ENCODE data around the gene ERRFI1.

The ERRFI1 gene

DNA sequence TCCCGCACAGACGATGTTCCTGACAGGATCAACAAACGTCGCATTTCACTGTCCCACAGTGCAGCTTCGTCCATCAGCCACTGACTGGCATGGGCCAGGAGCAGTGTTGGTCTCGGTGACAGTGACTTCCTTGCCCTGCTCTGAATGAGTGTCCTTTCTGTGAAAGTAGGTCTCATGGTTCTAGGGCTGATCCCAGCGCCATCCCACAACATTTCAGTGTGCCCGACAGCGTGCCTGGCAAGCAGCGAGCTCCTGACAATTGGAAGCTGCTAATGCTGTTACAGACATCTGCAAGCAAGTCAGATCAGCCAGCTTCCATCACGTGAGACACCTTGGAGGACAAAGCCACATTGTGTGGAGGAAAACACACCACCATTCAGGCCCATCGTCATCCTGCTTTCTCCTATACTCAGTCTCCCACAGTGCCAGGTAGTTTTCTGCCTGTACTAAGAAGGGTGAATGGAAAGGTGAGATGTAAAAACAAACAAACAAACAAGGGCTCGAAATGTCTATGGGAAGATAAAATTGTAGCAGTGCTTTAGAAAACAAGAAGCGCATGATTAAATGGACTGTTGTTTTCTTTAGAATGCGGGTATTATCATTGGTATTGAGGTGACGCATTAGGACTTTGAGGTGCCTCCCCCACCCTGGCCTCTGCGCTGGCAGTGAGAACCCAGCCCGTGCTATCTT, 21.9 kb downstream of the ERRFI1 start:
- no peak for DNase-seq (ENCODE audit: low read depth in 1 of 2, low spot score in 1 of 2)

DNA sequence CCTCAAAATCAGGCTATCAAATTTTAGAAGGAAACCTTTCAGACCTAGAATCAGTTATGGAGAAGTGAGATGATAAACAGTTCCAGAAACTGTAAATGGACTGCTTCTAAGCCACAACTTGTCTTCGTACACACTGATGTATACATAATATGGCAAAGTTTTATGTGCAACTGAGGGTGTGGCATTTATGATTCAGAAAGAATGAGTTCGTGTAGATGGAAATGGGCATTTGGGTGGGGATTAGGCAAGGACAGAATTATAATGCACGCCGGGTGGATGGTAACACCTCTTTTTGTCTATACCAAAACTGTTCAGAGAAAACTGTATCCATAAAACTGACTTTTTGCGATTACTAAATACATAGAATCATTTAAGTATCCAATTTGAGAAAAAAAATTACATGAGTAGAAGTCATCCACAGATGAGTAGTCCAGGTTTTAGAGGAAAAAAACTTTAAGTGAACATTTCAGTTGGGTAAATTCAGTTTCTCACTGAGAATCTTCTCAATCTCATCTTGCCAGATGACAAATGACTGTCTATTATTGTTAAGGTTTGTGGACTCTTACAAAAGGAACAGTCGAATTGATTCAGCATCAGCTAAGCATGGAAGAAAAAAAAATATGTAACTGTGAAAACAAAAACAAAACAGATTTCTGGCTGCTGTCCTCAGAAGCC, 22.5 kb downstream of the ERRFI1 start:
- no peak for DNase-seq (ENCODE audit: low read depth in 1 of 2, low spot score in 1 of 2)

DNA sequence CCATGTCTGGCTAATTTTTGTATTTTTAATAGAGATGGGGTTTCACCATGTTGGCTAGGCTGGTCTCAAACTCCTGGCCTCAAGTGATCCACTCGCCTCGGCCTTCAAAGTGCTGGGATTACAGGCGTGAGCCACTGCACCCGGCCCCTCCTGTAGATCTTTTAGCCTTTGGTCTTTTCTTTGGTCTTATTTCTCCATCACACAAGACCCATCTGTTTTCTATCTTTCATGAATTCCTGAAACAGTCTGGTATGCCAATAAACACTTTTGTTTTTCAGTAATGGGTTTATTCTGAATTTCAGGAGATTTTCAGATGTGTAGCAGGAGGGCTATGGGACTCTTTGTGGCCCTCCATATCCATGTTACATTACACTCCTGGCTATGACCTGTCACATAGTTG, 23.2 kb downstream of the ERRFI1 start:
- no peak for DNase-seq (ENCODE audit: low read depth in 1 of 2, low spot score in 1 of 2)

DNA sequence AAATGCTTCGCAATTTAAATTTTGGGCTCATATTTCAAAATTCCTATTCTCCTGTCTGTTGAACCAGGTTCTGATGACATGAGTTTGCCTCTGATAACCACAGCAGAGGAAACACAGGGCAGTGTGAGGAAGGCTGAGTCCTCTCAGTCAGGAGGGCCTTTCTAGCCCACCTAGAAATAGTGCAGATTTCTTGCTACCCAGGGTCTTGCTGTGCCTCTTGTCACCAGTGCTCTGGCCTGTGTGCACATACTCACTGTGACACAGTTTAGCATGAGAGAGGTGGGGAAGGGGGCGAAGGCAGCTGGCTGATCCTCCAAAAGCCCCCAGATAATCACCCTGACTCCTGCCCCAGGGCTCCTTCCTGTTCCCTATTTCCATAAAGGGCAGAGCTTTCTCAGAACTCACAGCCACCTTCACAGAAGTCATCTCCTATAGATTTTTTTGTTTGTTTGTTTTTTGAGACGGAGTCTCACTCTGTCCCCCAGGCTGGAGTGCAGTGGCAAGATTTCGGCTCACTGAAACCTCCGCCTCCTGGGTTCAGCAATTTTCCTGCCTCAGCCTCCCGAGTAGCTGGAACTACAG, 23.7 kb downstream of the ERRFI1 start:
- no peak for DNase-seq (ENCODE audit: low read depth in 1 of 2, low spot score in 1 of 2)

DNA sequence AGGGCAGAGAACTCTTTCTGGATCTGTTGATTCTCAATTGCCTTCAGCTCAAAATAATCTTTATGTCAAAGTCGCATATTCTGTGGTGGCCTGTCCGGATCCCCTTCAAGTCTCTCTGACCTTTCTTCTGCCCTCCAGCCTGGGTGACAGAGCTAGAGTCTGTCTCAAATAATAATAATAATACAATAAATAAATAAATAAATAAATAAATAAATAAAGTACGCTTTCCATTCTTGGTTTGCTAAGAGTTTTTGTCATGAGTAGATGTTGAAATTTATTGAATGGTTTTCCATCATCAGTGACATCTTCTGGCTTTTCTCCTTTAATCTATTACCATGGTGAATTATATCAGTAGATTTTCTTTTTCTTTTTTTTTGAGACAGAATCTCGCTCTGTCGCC, 30.7 kb downstream of the ERRFI1 start:
- no peak for DNase-seq (ENCODE audit: low read depth in 1 of 2, low spot score in 1 of 2)

DNA sequence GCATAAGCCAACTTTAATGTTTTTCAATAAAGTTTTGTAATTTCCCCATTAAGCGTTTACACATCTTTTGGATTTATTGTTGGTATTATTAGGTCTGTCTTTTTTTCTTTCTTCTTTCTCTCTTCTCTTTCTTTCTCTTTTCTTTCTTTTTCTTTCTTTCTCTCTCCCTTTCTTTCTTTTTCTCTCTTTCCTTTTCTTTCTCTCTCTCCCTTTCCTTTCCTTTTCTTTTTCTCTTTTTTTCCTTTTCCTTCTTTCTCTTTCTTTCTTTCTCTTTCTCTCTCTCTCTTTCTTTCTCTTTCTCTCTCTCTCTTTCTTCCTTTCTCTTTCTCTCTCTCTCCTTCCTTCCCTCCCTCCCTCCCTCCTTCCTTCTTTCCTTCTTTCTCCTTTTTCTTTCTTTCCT, 31.3 kb downstream of the ERRFI1 start:
- no peak for DNase-seq (ENCODE audit: low read depth in 1 of 2, low spot score in 1 of 2)

DNA sequence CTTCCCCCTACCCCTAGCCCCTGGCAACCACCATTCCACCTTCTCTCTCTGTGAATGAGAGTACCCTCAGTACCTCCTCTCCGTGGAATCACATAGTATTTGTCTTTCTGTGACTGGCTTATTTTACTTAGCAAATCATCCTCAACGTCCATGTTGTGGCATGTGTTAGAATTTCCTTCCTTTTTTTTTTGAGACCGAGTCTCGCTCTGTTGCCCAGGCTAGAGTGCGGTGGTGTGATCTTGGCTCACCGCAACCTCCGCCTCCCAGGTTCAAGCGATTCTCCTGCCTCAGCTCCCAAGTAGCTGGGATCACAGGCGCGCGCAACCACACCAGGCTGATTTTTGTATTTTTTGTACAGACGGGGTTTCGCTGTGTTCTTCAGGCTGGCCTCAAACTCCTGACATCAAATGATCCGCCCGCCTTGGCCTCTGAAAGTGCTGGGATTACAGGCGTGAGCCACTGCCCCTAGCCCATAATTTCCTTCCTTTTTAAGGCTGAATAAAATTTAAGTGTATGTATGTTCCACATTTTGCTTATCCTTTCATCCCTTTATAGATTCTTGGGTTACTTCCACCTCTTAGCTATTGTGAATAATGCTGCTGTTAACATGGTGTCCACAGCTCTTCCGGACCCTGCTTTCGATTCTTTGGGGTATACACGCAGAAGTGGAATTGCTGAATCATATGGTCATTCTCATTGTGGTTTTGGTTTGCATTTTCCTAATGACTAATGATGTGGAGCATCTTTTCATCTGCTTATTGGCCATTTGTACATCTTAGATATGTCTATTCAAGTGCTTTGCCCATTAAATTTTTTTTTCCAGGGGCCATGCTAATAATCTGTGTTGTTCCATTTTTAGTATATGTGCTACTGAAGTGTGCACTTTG, 32.3 kb downstream of the ERRFI1 start:
- no peak for DNase-seq (ENCODE audit: low read depth in 1 of 2, low spot score in 1 of 2)

DNA sequence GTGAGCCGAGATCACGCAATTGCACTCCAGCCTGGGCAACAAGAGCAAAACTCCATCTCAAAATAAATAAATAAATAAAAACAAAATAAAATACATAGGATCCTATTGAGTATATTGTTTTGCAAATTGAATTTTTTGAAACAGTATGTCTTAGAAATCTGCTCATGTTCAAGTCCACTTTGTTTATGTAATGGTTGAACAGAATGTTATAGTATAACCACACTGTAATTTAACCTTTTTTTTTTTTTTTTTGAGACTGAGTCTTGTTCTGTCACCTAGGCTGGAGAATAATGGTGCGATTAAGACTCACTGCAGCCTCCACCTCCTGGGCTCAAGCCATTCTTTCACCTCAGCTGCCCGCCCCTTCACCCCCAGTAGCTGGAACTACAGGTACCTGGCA, 33.2 kb downstream of the ERRFI1 start:
- no peak for DNase-seq (ENCODE audit: low read depth in 1 of 2, low spot score in 1 of 2)

DNA sequence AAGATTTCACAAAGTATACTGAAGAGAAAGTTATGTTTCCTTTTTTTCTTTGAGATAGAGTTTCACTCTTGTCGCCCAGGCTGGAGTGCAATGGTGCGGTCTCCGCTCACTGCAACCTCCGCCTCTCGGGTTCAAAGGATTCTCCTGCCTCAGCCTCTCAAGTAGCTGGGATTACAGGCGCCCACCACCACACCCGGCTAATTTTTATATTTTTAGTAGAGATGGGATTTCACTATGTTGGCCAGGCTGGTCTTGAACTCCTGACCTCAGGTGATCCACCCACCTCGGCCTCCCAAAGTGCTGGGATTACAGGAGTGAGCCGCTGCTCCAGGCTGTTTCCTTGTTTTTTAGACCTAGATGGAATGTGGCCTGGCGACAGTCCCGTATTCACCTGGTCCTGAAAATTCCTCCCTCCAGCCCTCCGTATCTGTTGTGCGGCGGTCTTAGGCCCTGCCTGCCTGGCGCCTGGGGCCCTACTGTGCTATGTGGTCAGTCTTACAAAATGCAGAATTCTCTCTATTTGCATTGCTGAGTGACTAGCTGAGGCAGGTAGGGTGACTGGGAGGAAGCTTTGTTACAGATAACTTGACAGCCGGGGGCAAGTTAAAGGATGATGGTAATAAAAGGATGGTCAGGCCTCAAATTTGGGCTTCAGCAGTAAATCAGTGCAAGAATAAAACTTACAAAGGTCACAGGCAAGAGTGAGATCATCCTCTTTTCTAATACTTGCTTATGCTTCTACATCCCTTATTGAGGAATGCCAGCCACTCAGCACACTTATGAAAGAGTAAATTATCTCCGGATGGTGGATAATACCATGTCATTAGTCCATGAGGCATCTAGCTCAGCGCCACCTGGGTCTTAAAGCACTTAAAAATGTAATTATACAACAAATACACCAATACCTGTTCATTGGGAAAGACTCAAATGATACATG, 34.3 kb downstream of the ERRFI1 start:
- DNase-seq (ENCODE audit: low read depth in 1 of 2, low spot score in 1 of 2) = no peak

DNA sequence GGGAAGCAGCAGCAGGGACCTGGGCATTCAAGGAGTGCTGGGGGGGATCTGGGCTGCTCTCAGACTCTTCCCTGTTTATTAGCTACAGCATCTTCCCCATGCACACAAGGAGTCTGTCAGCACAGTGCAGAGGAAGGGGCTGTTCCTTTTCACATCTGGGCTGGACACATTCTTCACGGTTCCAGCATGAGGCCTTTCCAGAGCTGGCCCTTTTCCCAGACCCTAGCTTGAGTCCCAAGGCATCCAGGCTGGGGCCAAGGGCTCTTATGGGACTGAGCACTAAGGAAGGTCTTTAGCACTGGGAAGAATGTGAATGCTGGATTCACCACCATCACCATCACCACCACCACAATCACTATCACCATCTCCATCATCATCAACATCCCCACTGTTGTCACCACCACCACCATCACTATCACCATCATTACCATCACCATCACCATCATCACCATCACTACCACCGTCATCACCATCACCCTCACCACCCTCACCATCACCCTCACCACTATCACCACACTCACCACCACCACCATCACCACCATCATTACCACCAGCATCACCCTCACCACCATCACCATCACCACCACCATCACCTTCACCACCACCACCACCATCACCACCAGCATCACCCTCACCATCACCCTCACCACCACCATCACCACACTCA, 36.2 kb downstream of the ERRFI1 start:
- DNase-seq (ENCODE audit: low read depth in 1 of 2, low spot score in 1 of 2) = no peak

DNA sequence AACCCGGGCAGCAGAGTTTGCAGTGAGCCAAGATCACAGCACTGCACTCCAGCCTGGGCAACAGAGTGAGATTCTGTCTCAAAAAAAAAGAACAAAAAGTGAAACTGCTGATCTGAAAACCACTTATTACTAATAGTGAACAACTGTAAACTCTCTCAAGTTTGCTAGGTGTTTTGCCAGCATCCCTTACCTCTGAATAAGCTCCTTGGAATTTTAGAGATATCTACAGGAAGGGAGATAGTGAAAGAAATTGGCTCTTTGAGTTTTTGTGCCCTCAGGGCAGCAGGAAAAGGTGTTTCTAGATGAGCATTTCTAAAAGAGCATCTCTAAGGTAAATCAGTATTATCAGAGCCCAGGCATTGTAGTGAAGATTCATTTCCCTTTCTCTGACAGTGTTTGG, 37.5 kb downstream of the ERRFI1 start:
- DNase-seq (ENCODE audit: low read depth in 1 of 2, low spot score in 1 of 2) = no peak

DNA sequence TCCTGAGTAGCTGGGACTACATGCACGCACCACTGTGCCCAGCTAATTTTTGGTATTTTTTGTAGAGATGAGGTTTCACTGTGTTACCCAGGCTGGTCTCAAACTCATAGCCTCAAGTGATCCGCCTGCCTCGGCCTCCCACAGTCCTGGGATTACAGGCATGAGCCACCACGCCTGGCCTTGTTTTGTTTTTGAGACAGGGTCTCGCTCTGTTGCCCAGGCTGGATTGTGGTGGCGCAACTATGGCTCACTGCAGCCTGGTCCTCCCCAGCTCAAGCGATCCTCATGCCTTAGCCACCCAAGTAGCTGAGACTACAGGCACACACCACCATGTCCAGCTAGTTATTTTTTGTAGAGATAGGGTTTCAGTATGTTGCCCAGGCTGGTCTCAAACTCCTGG, 38.6 kb downstream of the ERRFI1 start:
- DNase-seq (ENCODE audit: low read depth in 1 of 2, low spot score in 1 of 2) = no peak

DNA sequence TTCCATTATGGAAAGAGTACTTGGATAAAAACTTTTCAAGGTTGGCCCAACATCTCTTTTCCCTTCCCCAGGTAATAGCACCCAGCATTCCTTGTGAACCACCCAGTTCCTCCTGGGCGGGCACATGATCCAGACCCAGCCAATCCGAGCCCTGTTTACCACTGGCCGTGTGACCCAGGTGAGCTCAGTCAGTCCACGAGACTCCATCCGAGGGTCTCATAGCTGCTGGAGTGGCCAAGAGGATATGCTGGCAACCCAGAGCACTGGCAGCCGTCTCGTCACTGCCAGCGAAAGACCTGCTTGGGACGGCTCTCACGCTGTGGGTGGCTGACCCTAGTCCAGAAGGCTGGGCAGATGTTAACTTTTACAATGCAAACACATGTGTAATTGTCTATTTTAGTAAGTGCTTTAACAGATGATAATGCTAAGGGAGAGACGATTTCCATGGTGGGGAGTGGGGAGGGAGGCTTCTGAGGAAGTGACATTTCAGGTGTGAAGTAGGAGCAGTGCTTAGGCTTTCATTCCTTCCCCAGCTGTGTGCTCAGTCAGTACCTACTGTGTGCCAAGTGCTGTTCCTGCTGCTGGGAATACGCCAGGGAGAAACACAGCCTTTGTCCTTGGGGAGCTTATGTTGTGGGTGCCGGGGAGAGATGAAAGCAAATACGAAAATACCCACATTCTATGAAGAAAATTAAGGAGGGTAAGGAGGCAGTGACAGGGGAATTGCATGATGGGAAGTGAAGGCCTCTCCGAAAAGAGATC, 40.1 kb downstream of the ERRFI1 start:
- no peak for DNase-seq (ENCODE audit: low read depth in 1 of 2, low spot score in 1 of 2)

DNA sequence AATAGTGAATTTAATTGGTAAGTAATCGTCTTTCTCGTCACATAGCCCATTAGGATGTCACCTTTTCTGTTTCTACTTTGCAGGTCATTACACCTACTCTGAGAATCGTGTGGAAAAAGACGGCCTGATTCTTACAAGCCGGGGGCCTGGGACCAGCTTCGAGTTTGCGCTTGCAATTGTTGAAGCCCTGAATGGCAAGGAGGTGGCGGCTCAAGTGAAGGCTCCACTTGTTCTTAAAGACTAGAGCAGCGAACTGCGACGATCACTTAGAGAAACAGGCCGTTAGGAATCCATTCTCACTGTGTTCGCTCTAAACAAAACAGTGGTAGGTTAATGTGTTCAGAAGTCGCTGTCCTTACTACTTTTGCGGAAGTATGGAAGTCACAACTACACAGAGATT, 41.3 kb downstream of the ERRFI1 start:
- DNase-seq (ENCODE audit: low read depth in 1 of 2, low spot score in 1 of 2) = no peak

DNA sequence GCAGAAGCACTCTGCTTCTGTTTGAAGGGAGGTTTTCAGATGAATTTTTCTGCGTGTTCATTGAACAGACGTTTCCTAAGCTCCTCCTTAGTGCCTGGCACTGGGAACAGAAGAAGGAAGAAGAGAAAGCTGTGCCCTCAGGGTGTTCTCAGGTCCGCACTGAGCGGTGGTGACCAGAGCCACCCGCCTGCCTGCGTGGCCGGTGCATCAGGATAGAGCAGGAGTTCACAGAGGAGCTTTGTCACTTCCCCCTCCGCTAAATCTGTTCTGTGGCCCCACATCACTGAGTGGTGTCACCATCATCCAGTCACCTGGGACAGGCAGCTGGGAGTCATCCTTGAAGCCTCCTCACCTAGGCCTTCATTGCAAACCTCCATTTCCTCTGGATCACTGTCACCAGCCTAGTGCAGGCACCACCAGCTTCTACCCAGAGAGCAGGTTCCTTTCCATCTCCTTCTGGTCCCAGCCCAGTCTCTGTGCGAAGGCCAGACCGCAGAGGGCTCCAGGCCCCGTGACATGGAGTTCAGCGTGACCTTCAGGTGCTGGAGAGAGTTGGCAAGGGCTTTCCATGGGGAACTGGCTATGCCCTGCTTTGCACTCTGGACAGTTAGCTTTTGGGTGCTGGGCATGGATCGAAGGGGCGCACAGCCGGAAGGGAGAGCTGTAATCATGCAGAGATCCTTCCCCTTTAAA, 42.9 kb downstream of the ERRFI1 start:
- DNase-seq (ENCODE audit: low read depth in 1 of 2, low spot score in 1 of 2) = no peak

DNA sequence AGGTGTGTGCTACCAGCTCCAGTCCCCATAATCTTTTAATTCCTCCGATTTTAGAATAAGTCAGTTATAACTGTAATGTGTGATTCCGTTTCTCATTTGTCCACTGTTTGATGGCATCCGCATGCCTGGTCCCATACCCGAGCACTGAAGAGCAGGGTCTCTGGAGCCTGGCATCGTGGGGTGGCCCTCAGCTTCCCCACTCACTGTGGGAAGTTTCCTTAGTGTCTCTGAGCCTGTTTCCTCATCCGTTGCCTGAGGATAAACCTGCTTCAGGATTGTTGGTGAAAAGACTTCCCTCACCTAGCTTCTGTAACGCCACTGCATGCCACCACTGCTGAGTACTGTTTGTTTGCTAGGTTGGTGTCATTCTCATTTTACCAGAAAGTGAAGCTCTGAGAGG, 45.1 kb downstream of the ERRFI1 start:
- no peak for DNase-seq (ENCODE audit: low read depth in 1 of 2, low spot score in 1 of 2)

DNA sequence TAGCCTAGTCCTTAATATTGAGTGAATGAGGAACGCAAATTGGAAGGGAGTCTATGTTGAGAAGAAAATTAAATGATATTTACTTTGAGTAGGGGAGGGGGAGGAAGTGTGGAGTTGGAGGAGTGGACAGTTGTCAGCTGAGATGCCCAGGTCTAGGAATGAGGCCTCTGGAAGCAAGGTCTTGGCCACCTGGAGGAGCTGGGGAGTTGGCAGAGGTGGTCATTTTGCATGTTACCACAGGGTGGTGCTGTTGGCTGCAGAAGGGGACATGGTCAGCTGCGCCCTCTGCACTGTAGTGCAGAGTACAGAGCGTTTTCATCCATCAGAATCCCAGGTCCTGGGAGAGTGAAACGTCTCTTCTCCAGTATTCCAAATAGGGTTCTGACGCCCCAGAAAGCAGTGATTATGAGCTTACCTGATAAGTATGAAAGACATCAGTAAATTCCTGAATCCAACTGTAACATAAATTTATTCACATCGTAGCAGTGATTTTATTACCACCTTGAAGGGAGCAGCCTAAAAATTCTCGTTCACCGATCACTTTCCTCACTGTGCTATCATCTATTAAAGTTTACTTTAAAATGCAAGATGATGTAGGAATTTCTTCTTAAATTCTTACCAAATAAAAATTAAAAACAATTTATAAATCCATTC, 50.8 kb downstream of the ERRFI1 start:
- DNase-seq (ENCODE audit: low read depth in 1 of 2, low spot score in 1 of 2) = no peak

DNA sequence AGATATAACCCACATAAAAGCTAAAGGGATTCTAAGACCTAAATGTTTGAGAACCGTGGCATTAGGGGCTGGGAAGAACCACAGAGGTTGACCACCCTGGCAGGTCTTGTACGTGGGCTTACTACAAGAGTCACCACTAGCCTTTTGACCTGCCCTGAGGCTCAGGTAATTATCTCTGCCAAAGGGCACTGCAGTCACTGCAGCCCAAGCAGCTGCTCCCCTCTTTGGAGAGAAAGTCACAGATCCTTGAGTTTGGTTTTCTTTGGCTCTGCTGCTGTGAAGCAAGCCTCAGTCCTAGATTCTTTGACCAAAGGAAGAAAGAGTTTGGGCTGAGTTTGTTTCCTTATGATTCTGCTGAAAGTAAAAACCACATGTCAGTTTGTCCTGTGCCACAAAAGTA, 53.0 kb downstream of the ERRFI1 start:
- DNase-seq (ENCODE audit: low read depth in 1 of 2, low spot score in 1 of 2) = no peak
